Hindlimb muscle (tissue), 1 donor: Measurements from ENCODE around the gene AQP12A. TPM values are rescaled to one million over a fixed set of nuclear protein-coding genes. Genes with fewer than 3 reads are reported as not detected.
"Not testable (repeated sequence)": the region's sequence is repeated elsewhere in the genome, so short reads cannot be mapped to it uniquely, and the experiment has no call there.

Source experiments
- DNase-seq: peaks from one replicate; pipeline ENCODE4 v3.0.0-alpha.2; 2013
- polyA plus RNA-seq: library from polyadenylated mRNA; unstranded; fragments of 120-200 nt; gene quantifications from one replicate; pipeline ENCODE4 v1.2.1, GENCODE V29; 2013; ENCODE audit not compliant: insufficient read length

AQP12A gene
- polyA plus RNA-seq, 1 donor = 0.74 TPM

DNA sequence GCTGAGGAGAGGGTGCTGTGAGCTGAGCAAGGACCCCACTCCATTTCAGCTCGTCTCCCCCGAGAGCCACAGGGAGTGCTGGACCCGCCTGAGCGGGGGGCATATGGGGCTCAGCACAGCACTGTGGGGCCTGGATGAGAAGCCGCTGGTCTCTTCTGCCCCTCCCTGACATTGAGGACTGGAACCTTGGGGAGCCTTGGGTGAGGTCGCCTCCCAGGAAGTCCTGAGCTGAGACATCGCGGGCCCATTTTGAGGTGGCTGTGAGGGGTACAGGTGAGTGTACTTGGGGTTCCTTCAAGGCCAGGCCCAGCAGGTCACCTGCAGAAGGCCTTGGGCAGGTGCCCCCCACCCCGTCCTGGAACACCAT is 3.1 kb upstream of the AQP12A start:
- DNase-seq = no peak

DNA sequence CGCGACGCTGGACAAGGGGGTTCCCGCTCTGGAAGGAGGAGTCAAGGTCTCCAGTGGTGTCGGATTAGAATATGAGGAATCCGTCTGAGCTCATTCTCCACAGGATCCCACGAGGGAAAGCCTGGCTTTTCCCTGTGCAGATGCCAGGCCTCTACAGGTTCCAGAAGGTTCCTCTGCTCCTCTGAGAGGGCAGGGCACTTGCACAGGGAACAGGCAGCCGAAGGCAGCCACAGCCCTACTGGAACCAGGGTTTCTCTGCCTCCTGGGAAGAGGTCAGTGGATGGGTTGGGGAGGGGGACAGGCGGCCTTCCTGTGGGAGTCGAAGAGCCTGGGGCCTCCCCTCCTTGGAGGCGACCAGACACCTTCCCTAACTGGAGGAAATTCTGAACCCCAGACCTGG is 1.7 kb upstream of the AQP12A start:
- no peak for DNase-seq

DNA sequence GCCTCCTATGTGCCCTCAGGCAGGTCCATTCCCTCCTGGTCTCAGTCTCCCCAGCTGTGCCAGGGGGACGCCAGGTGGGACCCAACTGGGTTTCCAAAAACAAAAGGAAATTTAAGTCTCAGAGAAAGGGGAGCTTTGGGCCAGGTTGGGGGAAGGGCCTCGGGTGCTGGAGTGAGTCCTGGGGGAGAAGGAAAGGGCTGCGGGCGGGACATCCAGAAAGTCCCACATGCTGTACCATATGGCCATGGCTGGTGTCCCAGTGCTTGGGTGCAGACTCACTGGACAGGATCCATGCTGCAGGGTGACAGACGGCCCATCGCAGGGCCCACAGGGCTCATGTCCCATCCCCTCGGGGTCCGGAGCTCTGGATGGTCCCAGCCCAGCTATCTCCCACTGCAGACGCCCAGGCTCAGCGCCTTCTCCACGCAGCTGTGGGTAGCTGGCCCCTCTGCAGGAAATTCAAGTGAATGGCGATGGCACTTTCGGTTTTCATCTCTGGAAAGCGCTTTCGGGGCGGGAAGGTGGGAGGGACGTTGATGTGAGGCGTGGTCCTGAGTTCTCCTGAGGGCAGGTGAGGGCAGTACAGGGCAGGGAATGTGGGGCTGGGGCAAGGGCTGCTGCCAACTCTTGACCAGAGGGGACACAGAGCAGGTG is 1.1 kb upstream of the AQP12A start:
- DNase-seq = not testable (repeated sequence)

GRCh38 chr2:240691075-240691427 is 615 bp upstream of the AQP12A start:
- not testable (repeated sequence) for DNase-seq

DNA sequence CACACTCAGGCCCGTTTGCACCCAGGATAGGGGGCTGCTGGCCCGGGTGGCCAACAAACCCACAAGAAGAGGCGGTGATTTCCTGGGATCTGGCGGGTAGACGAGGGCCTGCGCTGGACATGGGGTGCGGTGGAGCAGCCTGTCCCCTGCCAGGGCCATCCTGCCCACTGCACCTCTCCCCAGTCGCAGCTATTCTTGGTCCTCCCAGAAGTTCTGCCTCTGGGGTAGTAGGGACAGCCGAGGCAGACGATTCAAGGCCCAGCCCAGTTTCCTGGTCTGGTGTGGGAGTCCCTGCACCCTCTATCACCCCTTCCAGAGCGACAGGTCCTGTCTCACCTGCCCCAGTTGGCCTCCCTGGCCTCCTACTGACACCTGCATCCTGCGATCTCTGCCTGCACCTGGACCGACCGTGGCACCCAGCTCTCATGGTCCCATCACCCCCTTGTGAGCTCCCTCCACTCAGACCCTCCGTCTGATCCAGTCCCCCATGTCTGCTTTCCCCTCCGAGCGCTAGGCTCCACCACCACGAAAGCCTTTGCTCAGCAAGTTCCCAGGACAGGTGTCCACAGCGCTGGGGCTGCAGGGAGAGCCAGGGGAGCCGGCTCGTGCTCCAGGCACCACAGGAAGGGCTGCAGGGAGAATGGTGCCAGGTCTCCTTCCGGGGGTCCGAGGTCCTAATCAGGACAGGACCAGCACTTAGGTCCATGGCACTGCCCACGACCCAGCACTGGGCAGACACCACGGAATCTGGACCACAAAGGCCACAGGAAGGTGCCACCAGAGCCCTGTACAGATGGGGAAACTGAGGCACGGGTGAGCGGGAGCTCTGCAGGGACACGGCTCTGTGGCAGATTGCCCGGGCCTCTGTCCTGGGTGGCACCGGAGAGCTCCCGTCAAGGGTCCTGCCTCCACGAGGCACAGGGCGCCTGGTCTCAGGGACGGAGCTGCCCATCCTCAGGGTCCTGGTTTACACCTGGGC is 1.2 kb downstream of the AQP12A start:
- not testable (repeated sequence) for DNase-seq

DNA sequence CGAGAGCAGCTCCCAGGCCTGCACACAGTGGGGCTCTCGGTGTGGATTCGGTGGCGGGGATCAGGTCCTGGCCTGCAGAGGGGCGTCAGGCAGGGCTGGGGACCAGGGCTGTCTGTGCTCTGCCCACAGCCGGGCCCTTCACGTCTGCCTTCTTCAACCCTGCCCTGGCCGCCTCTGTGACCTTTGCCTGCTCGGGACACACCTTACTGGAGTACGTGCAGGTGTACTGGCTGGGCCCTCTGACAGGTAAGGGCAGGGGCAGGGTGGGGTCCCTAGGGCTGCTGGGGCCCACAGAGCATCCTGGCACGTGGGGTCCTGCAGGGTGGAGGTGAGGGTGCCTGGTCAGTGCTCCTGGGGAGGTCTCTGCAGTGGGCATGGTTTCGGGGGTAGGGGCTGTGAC is 2.6 kb downstream of the AQP12A start:
- not testable (repeated sequence) for DNase-seq

DNA sequence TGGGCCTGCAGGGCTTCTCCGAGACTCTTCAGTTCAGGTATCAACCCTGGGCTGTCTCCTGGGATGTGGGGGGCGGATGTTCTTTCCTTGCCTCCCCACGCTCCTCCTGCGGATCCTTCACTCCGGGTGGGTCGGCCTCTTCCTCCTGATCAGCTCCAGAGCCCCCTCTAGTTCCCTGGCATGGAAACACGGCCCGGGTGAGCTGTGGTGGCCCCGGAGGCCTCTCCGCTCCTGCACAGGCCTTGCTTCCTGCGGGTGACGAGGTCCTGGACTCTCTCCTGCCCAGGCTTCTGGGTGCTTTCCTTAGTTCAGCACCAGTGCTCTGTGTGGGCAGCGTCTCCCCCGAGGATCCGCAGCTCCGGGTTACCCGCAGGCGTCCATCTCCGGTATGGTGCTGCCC is 3.9 kb downstream of the AQP12A start:
- not testable (repeated sequence) for DNase-seq

DNA sequence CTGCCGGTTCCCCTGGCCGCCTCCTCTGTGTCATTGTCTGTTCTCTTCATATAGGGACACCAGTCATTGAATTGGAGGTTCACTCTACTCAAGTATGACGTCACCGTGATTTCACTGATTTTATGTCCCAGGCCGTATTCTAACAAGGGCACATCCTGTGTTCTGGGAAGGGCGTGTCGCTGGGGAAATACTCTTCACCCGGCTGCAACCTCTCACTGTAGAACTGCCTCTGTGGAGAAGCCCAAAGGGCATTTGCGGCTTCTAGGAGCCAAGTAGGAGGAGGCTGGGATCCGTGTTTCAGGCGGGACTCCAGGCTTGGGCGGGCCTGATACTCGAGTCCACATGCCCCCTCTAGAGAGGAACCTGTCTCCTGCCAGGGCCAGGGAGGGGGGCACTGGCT is 4.8 kb downstream of the AQP12A start:
- DNase-seq = not testable (repeated sequence)

- DNase-seq = not testable (repeated sequence)
Observed at GRCh38 chr2:240698852-240699561, 7.3 kb downstream of the AQP12A start.

DNA sequence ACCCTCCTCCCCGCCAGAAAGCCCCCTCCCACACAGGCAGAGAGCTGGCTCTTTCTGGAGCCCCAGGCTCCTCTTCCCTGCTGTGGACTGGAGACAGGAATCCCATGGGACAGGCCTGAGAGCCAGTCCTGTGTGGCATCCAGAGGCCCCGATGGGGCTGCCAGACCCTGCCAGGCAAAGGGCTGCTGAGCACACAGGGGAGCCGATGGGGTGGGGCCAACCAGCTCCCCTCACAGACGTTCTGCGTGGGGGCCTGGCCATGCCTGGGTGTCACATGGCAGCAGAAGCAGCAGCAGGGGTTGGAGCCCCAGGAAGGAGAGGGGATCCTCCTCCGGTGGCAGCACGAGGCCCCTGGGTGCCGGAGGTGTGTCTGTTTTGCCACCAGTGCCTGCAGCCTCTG is 8.2 kb downstream of the AQP12A start:
- DNase-seq = not testable (repeated sequence)

- DNase-seq = not testable (repeated sequence)
Observed at GRCh38 chr2:240700616-240701015, 8.9 kb downstream of the AQP12A start.

GRCh38 chr2:240701091-240701735 is 9.5 kb downstream of the AQP12A start:
- DNase-seq = no peak

DNA sequence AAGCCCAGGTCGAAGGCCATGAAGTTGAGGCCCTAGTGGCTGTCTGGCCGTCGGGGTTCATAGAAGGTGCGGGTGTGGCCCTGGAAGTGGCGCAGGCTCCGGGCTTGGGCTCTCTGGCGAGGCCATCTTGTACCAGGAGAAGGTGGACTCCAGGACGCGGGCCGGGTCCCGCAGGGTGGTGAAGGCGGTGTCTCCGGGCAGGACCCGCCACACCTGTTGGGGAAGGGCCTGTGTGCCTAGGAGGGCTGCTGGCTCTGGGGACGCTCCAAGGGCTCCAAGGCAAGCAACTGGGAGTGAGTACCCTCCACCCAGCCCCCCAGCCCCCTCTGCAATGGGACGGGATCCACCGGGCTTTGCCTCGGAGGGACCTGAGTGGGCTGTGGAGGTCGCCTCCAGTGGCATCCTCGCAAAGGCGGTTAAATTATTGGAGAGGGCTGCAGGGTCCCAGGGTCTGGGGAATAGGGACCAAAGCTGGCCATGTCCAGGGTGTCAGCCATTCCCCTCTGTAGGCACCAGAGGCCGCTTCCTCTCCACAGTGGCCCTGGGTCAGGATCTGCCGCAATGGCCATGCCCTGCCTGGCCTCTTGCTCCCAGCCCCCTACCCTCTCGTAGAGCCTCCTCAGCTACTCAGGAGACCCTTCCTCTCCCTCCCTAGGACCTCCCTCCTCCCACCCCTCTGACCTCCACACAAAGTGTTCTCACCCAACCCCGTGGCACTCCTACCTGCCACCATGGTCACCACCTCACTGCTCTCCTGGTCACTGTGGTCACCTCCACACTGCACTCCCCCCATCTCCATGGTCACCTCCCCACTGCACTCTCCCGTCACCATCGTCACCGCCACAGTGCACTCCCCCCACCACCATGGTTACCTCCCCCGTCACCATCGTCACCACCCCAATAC is 10.3 kb downstream of the AQP12A start:
- no peak for DNase-seq

GRCh38 chr2:240702640-240703011 is 11.0 kb downstream of the AQP12A start:
- DNase-seq = no peak

DNA sequence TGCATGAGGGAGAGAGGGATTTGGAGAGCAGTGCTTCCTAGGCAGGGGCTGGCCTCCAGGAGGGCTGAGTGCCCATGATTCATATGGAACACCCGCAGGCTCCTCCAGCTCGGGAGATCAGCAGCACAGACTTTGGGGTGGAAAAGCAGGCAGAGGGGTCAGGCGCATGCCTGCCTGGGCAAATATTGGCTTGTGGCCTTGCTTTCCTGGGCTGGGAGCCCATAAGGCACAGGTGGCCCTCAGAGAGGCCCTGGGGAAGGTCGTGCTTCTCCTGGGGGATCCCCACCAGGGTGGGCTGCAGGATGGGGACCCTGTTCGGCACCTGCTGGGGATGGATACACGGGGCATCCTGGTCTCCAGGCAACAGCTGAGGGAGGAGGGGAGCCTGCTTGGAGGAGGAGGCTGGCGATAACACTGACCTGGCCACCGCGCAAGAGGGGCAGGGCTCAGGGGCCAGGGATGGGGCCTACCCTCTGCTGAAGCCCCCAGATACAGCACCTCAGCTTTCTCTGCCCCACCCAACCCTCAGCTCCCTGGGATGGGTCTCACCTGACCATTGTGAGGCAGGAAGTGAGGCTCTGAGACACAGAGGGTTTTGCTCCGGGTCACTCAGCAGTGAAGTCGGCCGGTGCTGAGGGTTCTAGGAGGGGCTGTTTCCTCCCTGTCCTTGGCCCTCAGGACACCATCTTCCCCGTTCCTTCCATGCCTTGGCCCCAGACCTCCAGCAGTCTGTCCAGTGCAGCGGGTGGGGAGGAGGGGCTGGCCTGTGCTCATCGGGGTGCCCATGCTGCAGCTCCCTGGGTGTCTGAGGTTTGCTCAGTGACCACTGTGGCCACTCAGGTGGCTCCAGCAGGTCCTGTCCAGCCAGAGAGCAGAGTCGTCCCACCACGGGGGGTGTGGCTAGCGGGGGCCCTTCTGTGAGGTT is 12.0 kb downstream of the AQP12A start:
- no peak for DNase-seq

GRCh38 chr2:240704651-240705050 is 13.0 kb downstream of the AQP12A start:
- no peak for DNase-seq

DNA sequence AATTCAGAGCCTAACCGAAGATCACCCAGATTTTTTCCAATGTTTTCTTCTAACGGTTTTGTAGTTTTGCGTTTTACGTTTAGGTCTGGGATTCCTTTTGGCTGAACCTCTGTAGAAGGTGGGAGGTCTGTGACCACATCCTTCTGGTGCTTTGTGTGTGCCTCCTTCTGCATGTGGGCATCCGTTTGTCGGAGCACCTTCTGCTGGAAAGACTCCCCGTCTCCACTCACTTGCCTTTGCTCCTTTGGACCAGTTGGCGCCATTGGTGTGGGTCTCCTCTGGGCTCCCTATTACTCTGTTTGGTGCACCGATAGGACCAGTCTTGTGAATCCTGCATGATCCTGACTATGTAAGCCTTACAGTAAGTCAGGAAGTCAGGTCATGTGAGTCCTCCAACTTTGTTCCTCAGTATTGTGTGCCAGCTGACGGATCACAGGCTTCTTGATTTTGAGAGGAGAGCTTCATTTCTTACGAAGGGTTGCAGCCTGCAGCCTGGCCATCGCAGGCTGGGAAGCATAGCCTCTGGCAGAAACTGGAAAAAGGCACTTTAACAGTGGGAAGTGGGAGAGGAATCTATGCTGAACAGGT is 13.6 kb downstream of the AQP12A start:
- no peak for DNase-seq

DNA sequence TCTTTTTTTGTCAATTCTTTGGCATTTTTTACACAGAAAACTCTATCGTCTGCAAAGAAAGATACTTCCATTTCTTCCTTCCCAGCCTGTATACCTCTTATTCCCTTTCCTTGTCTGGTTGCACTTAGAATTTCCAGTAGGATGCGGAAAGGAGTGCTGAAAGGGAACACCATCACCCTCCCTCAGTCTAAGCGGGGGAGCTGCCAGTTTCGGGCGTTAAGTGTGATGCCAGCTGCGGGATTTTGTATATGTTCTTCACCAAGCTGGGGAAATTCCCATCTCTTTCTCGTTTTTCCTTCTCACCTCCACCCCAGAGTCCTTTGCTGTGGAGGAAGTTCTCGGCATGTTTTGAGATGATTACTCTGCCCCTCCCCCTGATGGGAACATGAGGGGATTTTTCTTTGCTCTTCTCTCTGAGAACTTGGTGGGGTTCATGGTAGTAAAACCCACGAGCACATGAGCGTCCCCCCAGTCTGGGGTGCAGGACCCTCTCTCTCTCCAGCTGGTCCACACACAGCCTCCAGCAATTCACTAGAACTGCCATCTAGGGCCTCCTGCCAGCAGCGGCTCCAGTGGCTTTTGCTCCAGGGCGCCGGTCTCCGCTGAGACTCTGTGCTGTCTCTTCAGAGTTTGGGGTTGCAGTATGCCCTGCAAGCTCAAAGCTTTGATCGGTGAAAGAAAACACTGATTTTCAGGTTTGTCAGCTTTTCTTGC is 15.5 kb downstream of the AQP12A start:
- no peak for DNase-seq

GRCh38 chr2:240707821-240708220 is 16.2 kb downstream of the AQP12A start:
- DNase-seq = no peak
